HCT116 (cell line): ENCODE data around the gene FOXP1. TPM values are rescaled to one million over a fixed set of nuclear protein-coding genes. Genes with fewer than 3 reads are reported as not detected.

Experiments
- ATAC-seq: fragments of 200-7000 bp; cut with Tn5 transposase; 2 replicates; pipeline ENCODE4 v1.9.1; 2020; ENCODE audit warnings: mild to moderate bottlenecking, moderate library complexity
- BruUV-seq: library from RNA; stranded (reverse); fragments of 400-500 nt; replicated peaks from 2 replicates; lab custom pipeline; 2021; lab: Mats Ljungman, UMichigan
- CTCF ChIA-PET: fragments of 300-600 bp; sonication (Branson Sonifier 250); formaldehyde crosslinking; loops from one replicate; lab custom pipeline; 2021; ENCODE audit warnings: antibody characterized with exemption; lab: Charles Lee
- POLR2A ChIA-PET: fragments of 300-600, 350-600 bp; sonication (Branson Sonifier 250); formaldehyde crosslinking; loops from one replicate; lab custom pipeline; 2021; ENCODE audit warnings: antibody characterized with exemption; lab: Charles Lee
- RAD21 ChIA-PET, 2 experiments: fragments of 300-600 bp; sonication (Branson Sonifier 250); formaldehyde crosslinking; loops; one replicate each; lab custom pipeline; 2023; ENCODE audit warnings: low total read pairs in 2 of 2; ENCODE audit not compliant: uncharacterized antibody in 2 of 2, unreplicated experiment in 2 of 2, low non-redundant PET in 1 of 2; lab: Charles Lee
- DNase-seq: peaks from one replicate; pipeline ENCODE4 v3.0.0-alpha.2; 2010; ENCODE audit warnings: low read depth, low spot score
- H2AFZ ChIP-seq: fragments of 200-600 bp; shearing (Covaris generic), sonication (generic); 2 replicates; pipeline ENCODE4 v1.6.1; 2017; ENCODE audit warnings: low read depth, mixed run types, mixed read lengths, antibody characterized with exemption, low read length; ENCODE audit not compliant: poor library complexity, severe bottlenecking
- H3K27ac ChIP-seq: 2 replicates; pipeline ENCODE4 v1.5.1; 2012; ENCODE audit warnings: low read depth, low read length
- H3K27me3 ChIP-seq: fragments of 200-600 bp; sonication (generic); 2 replicates; pipeline ENCODE4 v1.6.1; 2016; ENCODE audit warnings: mixed run types, low read length, mixed read lengths; ENCODE audit not compliant: insufficient read depth
- H3K36me3 ChIP-seq, 2 experiments: fragments of 200-500 bp in 1 of 2; fragments of 200-600 bp in 1 of 2; sonication (Bioruptor generic) in 1 of 2; sonication (generic) in 1 of 2; 2 replicates each; pipeline versions ENCODE4 v1.5.1 to v1.6.1; 2014 to 2016; ENCODE audit warnings: low read length in 2 of 2, inconsistent platforms in 1 of 2, mixed read lengths in 1 of 2, mixed run types in 1 of 2; ENCODE audit not compliant: insufficient read depth in 2 of 2, control insufficient read depth in 1 of 2
- H3K4me1 ChIP-seq, 2 experiments: fragments of 200-600 bp in 1 of 2; sonication (generic) in 1 of 2; 2 replicates each; pipeline versions ENCODE4 v1.5.1 to v1.6.1; 2012 to 2017; ENCODE audit warnings: low read length in 2 of 2, inconsistent platforms in 1 of 2, mild to moderate bottlenecking in 1 of 2, mixed read lengths in 1 of 2, mixed run types in 1 of 2, moderate library complexity in 1 of 2; ENCODE audit not compliant: insufficient read depth in 2 of 2, control insufficient read depth in 1 of 2
- H3K4me2 ChIP-seq: fragments of 200-600 bp; sonication (generic); 2 replicates; pipeline ENCODE4 v1.6.1; 2017; ENCODE audit warnings: mixed run types, low read length, mixed read lengths
- H3K4me3 ChIP-seq, 2 experiments: fragments of 200-600 bp in 1 of 2; sonication (generic) in 1 of 2; replicated peaks in 1 of 2; 2 replicates each; pipeline ENCODE4 v1.5.1; 2011 to 2016; ENCODE audit warnings: low read length in 2 of 2, control low read depth in 1 of 2, low read depth in 1 of 2, mild to moderate bottlenecking in 1 of 2, mixed read lengths in 1 of 2, mixed run types in 1 of 2
- H3K79me2 ChIP-seq: fragments of 200-600 bp; sonication (generic); 2 replicates; pipeline ENCODE4 v1.6.1; 2017; ENCODE audit warnings: mild to moderate bottlenecking, mixed run types, low read length, moderate library complexity, mixed read lengths; ENCODE audit not compliant: insufficient read depth
- H3K9ac ChIP-seq: fragments of 200-600 bp; sonication (generic); 2 replicates; pipeline ENCODE4 v1.6.1; 2016; ENCODE audit warnings: low read length, mixed read lengths
- H3K9me2 ChIP-seq: fragments of 200-600 bp; sonication (generic), shearing (Covaris generic); 2 replicates; pipeline ENCODE4 v1.6.1; 2017; ENCODE audit warnings: mixed run types, mild to moderate bottlenecking, moderate library complexity; ENCODE audit not compliant: insufficient read depth
- H3K9me3 ChIP-seq, 2 experiments: fragments of 200-500 bp in 1 of 2; fragments of 200-600 bp in 1 of 2; sonication (Bioruptor generic) in 1 of 2; sonication (generic) in 1 of 2; 2 replicates each; pipeline ENCODE4 v1.6.1; 2014 to 2017; ENCODE audit warnings: low read length in 2 of 2, mixed read lengths in 2 of 2, inconsistent platforms in 1 of 2, low read depth in 1 of 2, mild to moderate bottlenecking in 1 of 2, mixed run types in 1 of 2, moderate library complexity in 1 of 2; ENCODE audit not compliant: control insufficient read depth in 1 of 2, insufficient read depth in 1 of 2
- H4K20me1 ChIP-seq: fragments of 200-600 bp; sonication (generic), shearing (Covaris generic); 2 replicates; pipeline ENCODE4 v1.6.1; 2017; ENCODE audit warnings: mixed run types, mild to moderate bottlenecking, moderate library complexity; ENCODE audit not compliant: insufficient read depth
- CEBPB ChIP-seq: IDR thresholded peaks from 2 replicates; pipeline ENCODE4 v1.6.1; 2012; ENCODE audit warnings: low read depth
- FOSL1 ChIP-seq: IDR thresholded peaks from 2 replicates; pipeline ENCODE4 v1.6.1; 2012; ENCODE audit warnings: low read depth
- POLR2AphosphoS5 ChIP-seq: IDR thresholded peaks from 2 replicates; pipeline ENCODE4 v1.6.1; 2011; ENCODE audit warnings: mild to moderate bottlenecking, low read depth, low read length, moderate library complexity
- RAD21 ChIP-seq: IDR thresholded peaks from 2 replicates; pipeline ENCODE4 v1.6.1; 2012; ENCODE audit warnings: low read depth, mild to moderate bottlenecking
- REST ChIP-seq: IDR thresholded peaks from 2 replicates; pipeline ENCODE4 v1.6.1; 2012; ENCODE audit warnings: low read depth
- TCF7L2 ChIP-seq: IDR thresholded peaks from 2 replicates; pipeline ENCODE4 v1.7.0; 2011; ENCODE audit warnings: borderline replicate concordance, inconsistent platforms; ENCODE audit not compliant: insufficient read depth, insufficient read length; ENCODE audit errors: extremely low read depth
- YY1 ChIP-seq: IDR thresholded peaks from 2 replicates; pipeline ENCODE4 v1.6.1; 2011; ENCODE audit warnings: low read length, low read depth, moderate library complexity, mild to moderate bottlenecking; ENCODE audit not compliant: insufficient replicate concordance; ENCODE audit errors: extremely low read depth
- ZNF274 ChIP-seq: fragments of 200-500 bp; sonication (Bioruptor generic); IDR thresholded peaks from 2 replicates; pipeline ENCODE4 v1.6.1; 2014; ENCODE audit warnings: mild to moderate bottlenecking, low read depth, low read length, inconsistent platforms
- intact Hi-C: fragments of 100-400 bp; cut with micrococcal nuclease; formaldehyde crosslinking; loops from 2 replicates; pipeline ENCODE4 v1.10.0; 2022
- total RNA-seq: library from RNA; stranded (reverse); gene quantifications from one replicate; pipeline ENCODE4 v1.2.1, GENCODE V29; 2021; ENCODE audit not compliant: unreplicated experiment

Gene FOXP1
- total RNA-seq, 1 experiment from 2014 or later: 11.4 TPM

- TF ChIP-seq RAD21 (no peak), POLR2AphosphoS5 (no peak), YY1 (no peak), ZNF274 (no peak), REST (no peak), TCF7L2 (no peak), CEBPB (no peak), FOSL1 (no peak)
- Histone ChIP-seq H3K9me2 (no peaks in the 10 kb centered on the region), H3K27ac (no peak overlapping the region), H3K9ac (no peak overlapping the region), H3K27me3 (no peaks in the 10 kb centered on the region), H3K36me3 (no peaks in the 10 kb centered on the region), H3K79me2 (no peaks in the 10 kb centered on the region), H3K4me1 (no peaks in the 10 kb centered on the region), H3K4me3 (no peak overlapping the region), H4K20me1 (no peaks in the 10 kb centered on the region), H2AFZ (no peak overlapping the region), H3K9me3 (no peaks in the 10 kb centered on the region), H3K4me2 (no peak overlapping the region)
- DNase-seq: no peak
- ChIA-PET POLR2A (no interaction called here), CTCF (no interaction called here), RAD21 (no interaction called here)
- intact Hi-C loops: no loop called here
- ATAC-seq: no peak
- BruUV-seq: no TSS peak
Observed at GRCh38 chr3:71308836-71309235, 274.7 kb downstream of the FOXP1 start.
